ENCODE data around the gene OPRL1.

DNA sequence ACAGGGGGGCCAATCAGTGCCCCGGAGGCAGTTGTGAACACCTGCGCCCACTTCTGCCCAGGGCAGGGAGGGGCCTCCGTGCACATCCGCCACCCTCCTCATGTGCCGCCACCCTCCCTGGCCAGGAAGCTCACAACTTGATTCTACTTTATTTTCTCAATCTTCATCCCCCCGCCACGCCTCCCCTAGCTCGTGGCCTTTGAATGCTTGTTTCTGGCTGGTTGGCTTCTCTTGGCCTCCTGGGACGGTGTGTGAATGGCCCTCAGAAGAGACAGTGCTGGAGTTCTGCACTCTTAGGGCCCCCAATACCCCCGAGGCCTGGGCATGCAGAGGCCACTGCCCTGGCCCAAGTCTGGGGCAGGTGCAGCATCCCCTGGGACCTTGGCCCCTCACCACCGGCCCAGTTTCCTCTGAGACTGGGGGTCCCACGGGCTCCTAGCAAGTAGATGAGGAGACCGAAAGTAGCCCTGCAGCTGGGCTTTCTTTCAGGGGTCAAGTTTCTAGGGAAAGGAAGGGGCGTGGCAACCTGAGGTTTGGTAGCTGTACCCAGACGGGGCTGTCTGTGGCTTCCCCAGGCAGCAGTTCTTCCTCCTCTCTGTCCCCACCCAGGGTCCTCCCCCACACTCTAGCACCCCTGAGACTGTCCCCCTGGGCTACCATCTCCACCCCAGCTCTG is 1.9 kb upstream of the OPRL1 start:
- no peak for TF ChIP-seq EZH2 (IDR thresholded peaks at IDR 0.05; ENCODE audit: borderline replicate concordance, low read length)
- TF ChIP-seq, protein P1, sequence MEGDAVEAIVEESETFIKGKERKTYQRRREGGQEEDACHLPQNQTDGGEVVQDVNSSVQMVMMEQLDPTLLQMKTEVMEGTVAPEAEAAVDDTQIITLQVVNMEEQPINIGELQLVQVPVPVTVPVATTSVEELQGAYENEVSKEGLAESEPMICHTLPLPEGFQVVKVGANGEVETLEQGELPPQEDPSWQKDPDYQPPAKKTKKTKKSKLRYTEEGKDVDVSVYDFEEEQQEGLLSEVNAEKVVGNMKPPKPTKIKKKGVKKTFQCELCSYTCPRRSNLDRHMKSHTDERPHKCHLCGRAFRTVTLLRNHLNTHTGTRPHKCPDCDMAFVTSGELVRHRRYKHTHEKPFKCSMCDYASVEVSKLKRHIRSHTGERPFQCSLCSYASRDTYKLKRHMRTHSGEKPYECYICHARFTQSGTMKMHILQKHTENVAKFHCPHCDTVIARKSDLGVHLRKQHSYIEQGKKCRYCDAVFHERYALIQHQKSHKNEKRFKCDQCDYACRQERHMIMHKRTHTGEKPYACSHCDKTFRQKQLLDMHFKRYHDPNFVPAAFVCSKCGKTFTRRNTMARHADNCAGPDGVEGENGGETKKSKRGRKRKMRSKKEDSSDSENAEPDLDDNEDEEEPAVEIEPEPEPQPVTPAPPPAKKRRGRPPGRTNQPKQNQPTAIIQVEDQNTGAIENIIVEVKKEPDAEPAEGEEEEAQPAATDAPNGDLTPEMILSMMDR (IDR thresholded peaks at IDR 0.05; ENCODE audit: low read length), result no peak
